KMS-11 (cell line): ENCODE results near the gene TAAR8.

Experiments
- H2AFZ ChIP-seq: fragments of 200-600 bp; sonication (generic); 2 replicates; pipeline ENCODE4 v1.6.1; 2016; ENCODE audit warnings: antibody characterized with exemption, mixed run types, low read depth
- H3K27ac ChIP-seq: fragments of 200-600 bp; sonication (generic); 2 replicates; pipeline ENCODE4 v1.6.1; 2016; ENCODE audit warnings: mild to moderate bottlenecking, mixed run types
- H3K27me3 ChIP-seq: fragments of 200-600 bp; sonication (generic); 2 replicates; pipeline ENCODE4 v1.6.1; 2017; ENCODE audit warnings: mild to moderate bottlenecking, low read depth, mixed run types, moderate library complexity; ENCODE audit not compliant: insufficient read depth
- H3K36me3 ChIP-seq: fragments of 200-600 bp; sonication (generic); 2 replicates; pipeline ENCODE4 v1.6.1; 2017; ENCODE audit warnings: mild to moderate bottlenecking, mixed run types; ENCODE audit not compliant: insufficient read depth
- H3K4me1 ChIP-seq: fragments of 200-600 bp; sonication (generic); 2 replicates; pipeline ENCODE4 v1.6.1; 2016; ENCODE audit warnings: mild to moderate bottlenecking, low read depth, mixed run types; ENCODE audit not compliant: poor library complexity, severe bottlenecking
- H3K4me2 ChIP-seq: fragments of 200-600 bp; sonication (generic); 2 replicates; pipeline ENCODE4 v1.7.0; 2016; ENCODE audit warnings: mild to moderate bottlenecking, mixed run types
- H3K4me3 ChIP-seq: fragments of 200-600 bp; sonication (generic); IDR thresholded peaks from 2 replicates; pipeline ENCODE4 v1.6.1; 2017; ENCODE audit warnings: low read depth, low read length, mixed read lengths; ENCODE audit not compliant: insufficient read depth
- H3K79me2 ChIP-seq: fragments of 200-600 bp; sonication (generic); 2 replicates; pipeline ENCODE4 v1.6.1; 2016; ENCODE audit warnings: low read depth, mixed run types; ENCODE audit not compliant: insufficient read depth
- H3K9ac ChIP-seq: fragments of 200-600 bp; sonication (generic); 2 replicates; pipeline ENCODE4 v1.6.1; 2016; ENCODE audit warnings: mild to moderate bottlenecking, mixed run types
- H4K20me1 ChIP-seq: fragments of 200-600 bp; sonication (generic); 2 replicates; pipeline ENCODE4 v1.6.1; 2016; ENCODE audit warnings: mild to moderate bottlenecking, mixed run types; ENCODE audit not compliant: insufficient read depth
- CTCF ChIP-seq: fragments of 200-600 bp; sonication (generic); conservative IDR thresholded peaks from 2 replicates; pipeline ENCODE4 v1.6.1; 2017; ENCODE audit warnings: low read depth, mild to moderate bottlenecking, antibody characterized with exemption, low read length, moderate library complexity, mixed read lengths

The TAAR8 gene

DNA sequence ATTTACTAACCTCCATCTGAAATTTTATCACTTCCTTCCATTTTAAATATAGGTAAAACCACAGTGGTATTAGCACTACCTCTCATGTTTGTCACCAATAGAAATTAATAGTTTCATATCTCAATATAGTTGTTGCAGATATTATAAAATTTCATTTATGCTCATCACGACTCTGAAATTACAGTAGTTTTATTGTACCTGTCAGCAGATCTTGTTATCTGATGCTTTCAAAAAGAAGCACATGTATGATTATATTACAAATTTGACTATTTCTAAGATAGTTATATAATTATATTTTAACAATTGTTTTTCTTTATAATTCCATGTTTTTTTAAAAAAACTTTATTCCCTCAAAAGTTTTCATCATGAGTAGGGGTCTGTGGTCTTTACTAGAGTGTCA, 32.2 kb downstream of the TAAR8 start:
- H3K79me2 ChIP-seq = no peaks in the 10 kb centered on the region
- H3K36me3 ChIP-seq = no peaks in the 10 kb centered on the region
- no peak overlapping the region for H3K27ac ChIP-seq
- TF ChIP-seq CTCF = no peak
- no peak overlapping the region for H2AFZ ChIP-seq
- H3K4me2 ChIP-seq = no peak overlapping the region
- H3K4me1 ChIP-seq = no peaks in the 10 kb centered on the region
- H4K20me1 ChIP-seq = no peaks in the 10 kb centered on the region
- H3K27me3 ChIP-seq = no peaks in the 10 kb centered on the region
- H3K4me3 ChIP-seq = no peak overlapping the region
- H3K9ac ChIP-seq = no peak overlapping the region

GRCh38 chr6:132587424-132587823, 35.0 kb downstream of the TAAR8 start:
- no peak overlapping the region for H3K9ac ChIP-seq
- no peak overlapping the region for H3K27ac ChIP-seq
- no peaks in the 10 kb centered on the region for H3K4me1 ChIP-seq
- no peaks in the 10 kb centered on the region for H3K27me3 ChIP-seq
- H3K36me3 ChIP-seq = no peaks in the 10 kb centered on the region
- no peaks in the 10 kb centered on the region for H4K20me1 ChIP-seq
- no peak overlapping the region for H3K4me3 ChIP-seq
- no peak overlapping the region for H2AFZ ChIP-seq
- H3K4me2 ChIP-seq = no peak overlapping the region
- H3K79me2 ChIP-seq = no peaks in the 10 kb centered on the region
- TF ChIP-seq CTCF = no peak

DNA sequence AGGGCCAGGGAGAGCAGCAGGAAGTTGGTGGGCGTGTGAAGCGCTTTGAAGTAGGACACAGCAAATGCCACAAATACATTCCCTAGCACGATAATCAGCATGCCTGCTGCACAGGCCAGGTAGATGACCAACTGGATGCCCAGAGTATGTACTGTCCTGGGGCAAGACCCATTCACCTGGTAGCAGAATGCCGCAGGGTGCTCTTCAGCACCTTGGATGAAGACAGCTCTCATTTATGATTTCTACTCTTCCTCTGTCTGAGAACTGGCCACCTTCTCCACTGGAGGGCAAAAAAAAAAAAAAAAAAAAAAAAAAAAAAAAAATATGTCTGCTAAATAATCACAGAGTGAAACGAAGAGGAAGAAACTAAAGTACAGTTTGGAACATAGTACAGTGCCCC, 37.0 kb downstream of the TAAR8 start, which contains the start of gene TAAR5:
Gene TAAR5, minus strand, starts transcription at position 288 of the 400 bp plus-strand sequence. Its CDS starts 55 bp downstream, at position 233.
- Histone ChIP-seq H3K36me3 (no peaks in the 10 kb centered on the region), H3K27me3 (no peaks in the 10 kb centered on the region), H3K4me3 (no peak within 1 kb of the TSS), H3K4me1 (no peaks in the 10 kb centered on the region), H2AFZ (no peak within 1 kb of the TSS), H4K20me1 (no peaks in the 10 kb centered on the region), H3K4me2 (no peak within 1 kb of the TSS), H3K27ac (no peak within 1 kb of the TSS), H3K79me2 (no peaks in the 10 kb centered on the region), H3K9ac (no peak within 1 kb of the TSS)
- TF ChIP-seq CTCF = no peak

GRCh38 chr6:132590362-132590761, 37.9 kb downstream of the TAAR8 start:
- no peaks in the 10 kb centered on the region for H3K27me3 ChIP-seq
- H3K79me2 ChIP-seq = no peaks in the 10 kb centered on the region
- H3K36me3 ChIP-seq = no peaks in the 10 kb centered on the region
- H3K4me2 ChIP-seq = no peak overlapping the region
- TF ChIP-seq CTCF = no peak
- no peak overlapping the region for H3K9ac ChIP-seq
- H3K27ac ChIP-seq = no peak overlapping the region
- no peaks in the 10 kb centered on the region for H4K20me1 ChIP-seq
- no peaks in the 10 kb centered on the region for H3K4me1 ChIP-seq
- H3K4me3 ChIP-seq = no peak overlapping the region
- no peak overlapping the region for H2AFZ ChIP-seq
